Suprapubic skin (tissue), 4 donors: ENCODE data around the gene LCP1. TPM values are rescaled to one million over a fixed set of nuclear protein-coding genes. Genes with fewer than 3 reads are reported as not detected.

Source experiments
- DNase-seq, 2 donors: peaks; one replicate each; pipeline ENCODE4 v3.0.0-alpha.2; 2019; ENCODE audit warnings: low spot score in 2 of 2
- H3K27ac ChIP-seq: fragments of 200-600 bp; sonication (generic); one replicate; pipeline ENCODE4 v1.5.1; 2019
- H3K27me3 ChIP-seq: fragments of 200-600 bp; sonication (generic); one replicate; pipeline ENCODE4 v1.5.1; 2019
- H3K36me3 ChIP-seq: fragments of 200-600 bp; sonication (generic); one replicate; pipeline ENCODE4 v1.5.1; 2019
- H3K4me1 ChIP-seq: fragments of 200-600 bp; sonication (generic); one replicate; pipeline ENCODE4 v1.5.1; 2019
- H3K4me3 ChIP-seq: fragments of 200-600 bp; sonication (generic); one replicate; pipeline ENCODE4 v1.5.1; 2019; ENCODE audit warnings: mild to moderate bottlenecking
- H3K9me3 ChIP-seq: fragments of 200-600 bp; sonication (generic); one replicate; pipeline ENCODE4 v1.5.1; 2019
- EP300 ChIP-seq: sonication (generic); formaldehyde crosslinking; IDR thresholded peaks from one replicate; pipeline ENCODE4 v1.6.1; 2017; ENCODE audit warnings: antibody characterized with exemption
- POLR2A ChIP-seq, 2 donors: fragments of 450-650 bp; IDR thresholded peaks; one replicate each; pipeline ENCODE4 v1.6.1; 2017; ENCODE audit warnings: antibody characterized with exemption in 2 of 2, mild to moderate bottlenecking in 2 of 2, moderate library complexity in 2 of 2
- POLR2AphosphoS5 ChIP-seq, 3 donors: sonication (generic); formaldehyde crosslinking; IDR thresholded peaks; one replicate each; pipeline ENCODE4 v1.6.1; 2017; ENCODE audit warnings: antibody characterized with exemption in 3 of 3
- WGBS: methylation state at CpG from one replicate; pipeline ENCODE4 v1.1.5; 2018; 5-methylcytosine and 5-hydroxymethylcytosine counted together
- total RNA-seq, 4 donors: library from RNA; depleted of rRNA; stranded (reverse); fragments of >200 nt; gene quantifications; one replicate each; pipeline ENCODE4 v1.1.0, GENCODE V29; 2016
- TF ChIP-seq, protein P1 (sequence below), 2 donors: fragments of 200-600 bp in 1 of 2; fragments of 450-650 bp in 1 of 2; sonication (generic) in 1 of 2; IDR thresholded peaks; one replicate each; pipeline ENCODE4 v1.5.1; 2016 to 2019; ENCODE audit warnings: antibody characterized with exemption in 2 of 2, mild to moderate bottlenecking in 1 of 2, moderate library complexity in 1 of 2

The LCP1 gene
- total RNA-seq, 4 donors from 2014 or later: 16.1 to 50.2 (median 27.4) TPM

DNA sequence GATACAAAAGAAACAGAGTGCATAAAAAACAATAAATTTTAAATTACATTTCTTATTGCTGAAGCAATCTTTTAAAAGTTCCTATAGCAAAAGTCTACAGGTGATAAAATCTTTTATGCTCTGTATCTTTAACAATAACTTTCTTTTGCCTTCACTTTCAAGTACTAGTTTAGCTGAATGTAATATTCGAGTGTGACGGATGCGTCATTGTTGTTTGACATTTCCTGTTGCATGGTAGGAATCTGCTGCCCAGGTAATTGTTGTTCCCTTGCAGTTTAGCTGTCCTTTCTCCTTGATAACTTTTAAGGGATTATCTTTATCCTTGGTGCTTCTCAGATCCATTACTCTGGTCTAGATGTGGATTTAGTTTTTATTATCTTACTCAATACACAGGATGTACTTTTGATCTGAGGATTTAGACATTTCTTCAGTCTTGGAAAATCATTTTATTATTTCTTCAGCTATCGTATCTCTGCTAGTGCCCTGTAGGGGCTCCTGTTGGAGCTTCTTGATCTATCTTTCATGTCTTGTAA lies 75.1 kb downstream of the LCP1 start:
- 49% methylated on average over 4 of the region's 4 CpGs for WGBS
- TF ChIP-seq POLR2AphosphoS5 (IDR thresholded peaks at IDR 0.05) (no peak), POLR2A (IDR thresholded peaks at IDR 0.05) (no peak)
- TF ChIP-seq, protein P1, sequence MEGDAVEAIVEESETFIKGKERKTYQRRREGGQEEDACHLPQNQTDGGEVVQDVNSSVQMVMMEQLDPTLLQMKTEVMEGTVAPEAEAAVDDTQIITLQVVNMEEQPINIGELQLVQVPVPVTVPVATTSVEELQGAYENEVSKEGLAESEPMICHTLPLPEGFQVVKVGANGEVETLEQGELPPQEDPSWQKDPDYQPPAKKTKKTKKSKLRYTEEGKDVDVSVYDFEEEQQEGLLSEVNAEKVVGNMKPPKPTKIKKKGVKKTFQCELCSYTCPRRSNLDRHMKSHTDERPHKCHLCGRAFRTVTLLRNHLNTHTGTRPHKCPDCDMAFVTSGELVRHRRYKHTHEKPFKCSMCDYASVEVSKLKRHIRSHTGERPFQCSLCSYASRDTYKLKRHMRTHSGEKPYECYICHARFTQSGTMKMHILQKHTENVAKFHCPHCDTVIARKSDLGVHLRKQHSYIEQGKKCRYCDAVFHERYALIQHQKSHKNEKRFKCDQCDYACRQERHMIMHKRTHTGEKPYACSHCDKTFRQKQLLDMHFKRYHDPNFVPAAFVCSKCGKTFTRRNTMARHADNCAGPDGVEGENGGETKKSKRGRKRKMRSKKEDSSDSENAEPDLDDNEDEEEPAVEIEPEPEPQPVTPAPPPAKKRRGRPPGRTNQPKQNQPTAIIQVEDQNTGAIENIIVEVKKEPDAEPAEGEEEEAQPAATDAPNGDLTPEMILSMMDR (IDR thresholded peaks at IDR 0.05): no peak
- Histone ChIP-seq H3K9me3 (no peaks in the 10 kb centered on the region), H3K4me3 (no peak overlapping the region), H3K4me1 (no peaks in the 10 kb centered on the region), H3K27me3 (peaks cover 4% of the 10 kb centered on the region), H3K36me3 (no peaks in the 10 kb centered on the region), H3K27ac (no peak overlapping the region)
- no peak for DNase-seq

DNA sequence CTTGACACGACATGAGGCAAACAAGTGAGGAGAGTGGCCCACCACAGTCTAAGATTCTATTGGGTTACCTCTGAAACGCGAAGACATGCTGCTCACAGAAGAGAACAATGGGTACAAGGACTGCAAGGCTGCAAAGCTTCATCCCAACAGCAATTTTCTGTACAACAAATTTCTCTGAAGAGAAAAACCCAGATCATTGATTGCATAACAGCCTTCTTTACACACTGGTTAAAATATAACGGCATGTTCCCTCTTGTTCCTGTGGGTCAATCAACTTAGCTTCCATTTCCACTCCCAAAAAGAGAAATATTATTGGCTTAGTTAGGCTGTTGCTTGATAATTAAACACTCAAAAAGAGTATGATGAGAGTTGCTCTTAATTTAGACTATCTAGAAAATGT lies 77.1 kb downstream of the LCP1 start, which contains the start of gene CPB2:
CPB2 (minus strand) TSS at position 166 of the 400 bp plus-strand sequence; CDS start at position 142, 24 bp downstream.
- no peak within 1 kb of the TSS for H3K27ac ChIP-seq
- DNase-seq: no peak
- H3K9me3 ChIP-seq: no peaks in the 10 kb centered on the region
- H3K4me3 ChIP-seq: no peak within 1 kb of the TSS
- H3K27me3 ChIP-seq: no peaks in the 10 kb centered on the region
- no peaks in the 10 kb centered on the region for H3K36me3 ChIP-seq
- no peaks in the 10 kb centered on the region for H3K4me1 ChIP-seq
- WGBS: 88% methylated on average over 4 of the region's 4 CpGs
- TF ChIP-seq EP300: no peak
- no peak for TF ChIP-seq POLR2A (IDR thresholded peaks at IDR 0.05)
- TF ChIP-seq, protein P1 (IDR thresholded peaks at IDR 0.05): no peak
- TF ChIP-seq POLR2AphosphoS5 (IDR thresholded peaks at IDR 0.05): no peak

DNA sequence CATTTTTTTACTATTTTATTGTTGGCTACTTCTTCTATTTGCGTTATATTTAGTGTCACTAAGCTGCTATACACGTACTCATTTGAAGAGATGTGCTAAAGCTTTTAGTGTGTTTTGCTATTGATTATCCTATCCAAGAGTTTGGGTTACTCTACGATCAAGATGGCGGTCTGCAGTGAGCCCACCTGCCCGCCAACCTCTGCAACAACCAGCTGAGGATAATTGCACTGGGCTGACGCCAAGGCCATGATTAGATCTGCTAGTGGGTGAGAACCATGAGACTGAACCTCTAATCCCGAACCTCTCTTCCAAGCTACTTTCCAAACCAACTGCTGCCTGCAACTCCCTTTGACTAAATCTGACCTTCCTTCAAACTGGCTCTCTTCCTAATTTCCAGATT lies 78.9 kb downstream of the LCP1 start:
- 92% methylated on average over 7 of the region's 7 CpGs for WGBS
- H3K27ac ChIP-seq: no peak overlapping the region
- no peaks in the 10 kb centered on the region for H3K27me3 ChIP-seq
- no peaks in the 10 kb centered on the region for H3K9me3 ChIP-seq
- DNase-seq: no peak
- H3K36me3 ChIP-seq: no peaks in the 10 kb centered on the region
- TF ChIP-seq POLR2A (IDR thresholded peaks at IDR 0.05) (no peak), POLR2AphosphoS5 (IDR thresholded peaks at IDR 0.05) (no peak), EP300 (no peak)
- TF ChIP-seq, protein P1 (IDR thresholded peaks at IDR 0.05): no peak
- no peak overlapping the region for H3K4me3 ChIP-seq
- H3K4me1 ChIP-seq: no peaks in the 10 kb centered on the region

DNA sequence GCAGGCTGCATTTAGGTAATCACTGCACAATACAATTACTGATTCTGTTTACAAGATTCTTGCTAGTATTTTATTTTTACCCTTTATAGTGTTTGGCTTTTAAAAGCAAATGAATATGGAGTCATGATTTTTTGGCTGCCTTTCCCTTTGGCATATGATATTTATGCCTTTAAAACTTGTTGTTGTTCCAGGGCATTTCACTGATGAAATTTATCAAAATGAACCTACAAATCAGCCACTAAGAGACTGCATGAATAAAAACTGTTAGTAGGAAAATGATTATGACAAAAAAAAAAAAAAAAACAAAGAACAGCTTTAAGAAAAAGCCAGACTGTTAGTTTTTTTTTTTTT lies 79.7 kb downstream of the LCP1 start:
- H3K27me3 ChIP-seq: no peaks in the 10 kb centered on the region
- no peak overlapping the region for H3K4me3 ChIP-seq
- DNase-seq: no peak
- no peaks in the 10 kb centered on the region for H3K9me3 ChIP-seq
- no peak overlapping the region for H3K27ac ChIP-seq
- TF ChIP-seq EP300 (no peak), POLR2AphosphoS5 (IDR thresholded peaks at IDR 0.05) (no peak), POLR2A (IDR thresholded peaks at IDR 0.05) (no peak)
- TF ChIP-seq, protein P1 (IDR thresholded peaks at IDR 0.05): no peak
- H3K36me3 ChIP-seq: no peaks in the 10 kb centered on the region
- no peaks in the 10 kb centered on the region for H3K4me1 ChIP-seq

DNA sequence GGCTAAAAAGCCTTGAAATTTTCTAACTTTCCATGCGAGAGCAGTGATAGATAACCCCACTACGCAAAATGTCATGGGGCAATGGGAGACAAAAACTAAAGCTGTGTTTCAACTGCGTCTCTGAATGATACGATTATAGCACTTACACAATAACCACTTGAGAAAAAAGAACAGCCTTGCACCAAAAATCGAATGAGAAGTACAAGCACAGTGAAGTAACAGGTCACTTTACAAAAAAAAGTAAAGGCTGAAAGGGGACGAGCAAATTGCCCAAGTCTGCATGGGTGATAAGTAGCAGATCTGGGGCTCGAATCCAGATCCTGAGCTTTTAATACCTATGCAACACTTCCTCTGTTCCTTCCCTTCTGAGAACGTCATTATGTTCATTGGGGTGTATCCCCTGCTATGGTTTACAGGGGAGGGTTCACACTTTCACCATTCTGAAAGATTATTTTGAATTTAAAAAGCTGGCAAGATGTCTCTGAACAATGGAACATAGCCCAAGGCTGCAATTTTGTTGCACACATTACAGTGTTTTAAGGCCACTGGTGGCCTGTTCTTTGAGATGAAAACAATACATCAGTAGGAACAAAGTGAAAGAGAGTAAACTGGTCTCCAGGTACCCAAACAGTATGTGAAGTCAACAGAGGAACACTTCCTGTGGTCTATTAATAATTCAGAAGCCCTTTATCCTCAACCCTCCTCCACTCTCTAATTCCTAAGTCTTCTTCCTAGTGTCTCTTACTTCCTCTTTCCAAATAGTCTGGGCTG lies 80.3 kb downstream of the LCP1 start:
- Histone ChIP-seq H3K4me1 (no peaks in the 10 kb centered on the region), H3K27me3 (no peaks in the 10 kb centered on the region), H3K27ac (no peak overlapping the region), H3K36me3 (no peaks in the 10 kb centered on the region), H3K4me3 (no peak overlapping the region), H3K9me3 (no peaks in the 10 kb centered on the region)
- DNase-seq: no peak
- no peak for TF ChIP-seq EP300
- no peak for TF ChIP-seq POLR2AphosphoS5 (IDR thresholded peaks at IDR 0.05)
- TF ChIP-seq, protein P1 (IDR thresholded peaks at IDR 0.05): no peak
- no peak for TF ChIP-seq POLR2A (IDR thresholded peaks at IDR 0.05)
- 74% methylated on average over 8 of the region's 8 CpGs for WGBS
